K562 (cell line): ENCODE results near the gene DYSF. TPM values are rescaled to one million over a fixed set of nuclear protein-coding genes. Genes with fewer than 3 reads are reported as not detected.

Experiments
- ATF4 ChIP-seq: fragments of 450-650 bp; formaldehyde crosslinking; IDR thresholded peaks from 2 replicates; pipeline ENCODE4 v1.4.0; 2022; ENCODE audit warnings: mild to moderate bottlenecking, moderate library complexity
- BCL6 ChIP-seq: fragments of 250-450 bp; sonication (Bioruptor Pico); IDR thresholded peaks from 2 replicates; pipeline ENCODE4 v1.4.0; 2020
- DMBX1 ChIP-seq: fragments of 250-450 bp; sonication (Bioruptor Pico); IDR thresholded peaks from 2 replicates; pipeline ENCODE4 v1.8.0; 2022; ENCODE audit warnings: inconsistent platforms, mild to moderate bottlenecking, moderate library complexity, borderline replicate concordance
- DPF2 ChIP-seq: fragments of 450-650 bp; IDR thresholded peaks from 2 replicates; pipeline ENCODE4 v1.6.1; 2016
- GABPA ChIP-seq: fragments of 200-800 bp; sonication (Bioruptor generic); conservative IDR thresholded peaks from 2 replicates; pipeline ENCODE4 v1.6.1; 2016; ENCODE audit warnings: low read depth, missing genetic modification characterization, missing compliant biosample characterization
- GTF2A2 ChIP-seq: IDR thresholded peaks from 2 replicates; pipeline ENCODE4 v1.6.1; 2016; ENCODE audit warnings: mild to moderate bottlenecking, missing genetic modification characterization, missing compliant biosample characterization
- MNT ChIP-seq, 2 experiments: fragments of 450-650 bp; conservative IDR thresholded peaks; 2 replicates each; pipeline ENCODE4 v1.6.1; 2017; ENCODE audit warnings: mild to moderate bottlenecking in 2 of 2, moderate library complexity in 2 of 2
- MYC ChIP-seq, 2 experiments: fragments of 250-450 bp in 1 of 2; sonication (Bioruptor Pico) in 1 of 2; IDR thresholded peaks; 2 replicates each; pipeline versions ENCODE4 v1.5.1 to v1.6.1; 2012 to 2021; ENCODE audit warnings: low read depth in 2 of 2, borderline replicate concordance in 1 of 2, improper control_type of control experiment in 1 of 2, low read length in 1 of 2, mild to moderate bottlenecking in 1 of 2, moderate library complexity in 1 of 2
- NCOR1 ChIP-seq: fragments of 450-650 bp; IDR thresholded peaks from 2 replicates; pipeline ENCODE4 v1.6.1; 2016; ENCODE audit warnings: mild to moderate bottlenecking, moderate library complexity
- NFYB ChIP-seq: IDR thresholded peaks from 2 replicates; pipeline ENCODE4 v1.6.1; 2011; ENCODE audit warnings: mild to moderate bottlenecking, moderate library complexity; ENCODE audit not compliant: insufficient read length; ENCODE audit errors: extremely low read depth
- NR2C1 ChIP-seq, 2 experiments: fragments of 450-650 bp; IDR thresholded peaks; 2 replicates each; pipeline ENCODE4 v1.6.1; 2017; ENCODE audit warnings: mild to moderate bottlenecking in 2 of 2, antibody characterized with exemption in 1 of 2, inconsistent platforms in 1 of 2, missing compliant biosample characterization in 1 of 2, missing genetic modification characterization in 1 of 2
- POLR2H ChIP-seq: IDR thresholded peaks from 2 replicates; pipeline ENCODE4 v1.6.1; 2016; ENCODE audit warnings: missing genetic modification characterization, low read depth, mild to moderate bottlenecking, control low read depth, missing compliant biosample characterization, moderate library complexity
- SAFB ChIP-seq: fragments of 200-400 bp; formaldehyde crosslinking; IDR thresholded peaks from 2 replicates; pipeline ENCODE4 v1.6.1; 2017; ENCODE audit warnings: low read depth, low read length, borderline replicate concordance
- SMAD3 ChIP-seq: fragments of 450-650 bp; formaldehyde crosslinking; conservative IDR thresholded peaks from 2 replicates; pipeline ENCODE4 v1.4.0; 2020; ENCODE audit warnings: mild to moderate bottlenecking
- SMAD4 ChIP-seq: fragments of 250-450 bp; sonication (Bioruptor Pico); conservative IDR thresholded peaks from 2 replicates; pipeline ENCODE4 v1.8.0; 2021; ENCODE audit warnings: inconsistent platforms, mild to moderate bottlenecking, moderate library complexity
- SREBF1 ChIP-seq: fragments of 150-350 bp; IDR thresholded peaks from 2 replicates; pipeline ENCODE4 v1.6.1; 2014; ENCODE audit warnings: antibody characterized with exemption, low read depth, low read length, borderline replicate concordance
- TEAD2 ChIP-seq: fragments of 450-650 bp; IDR thresholded peaks from 2 replicates; pipeline ENCODE4 v1.6.1; 2016; ENCODE audit warnings: missing genetic modification characterization, control low read depth, missing compliant biosample characterization
- ZBTB7A ChIP-seq: IDR thresholded peaks from 2 replicates; pipeline ENCODE4 v1.6.1; 2011; ENCODE audit warnings: low read depth, mild to moderate bottlenecking, low read length, moderate library complexity, borderline replicate concordance; ENCODE audit not compliant: control insufficient read depth
- ZKSCAN8 ChIP-seq: fragments of 200-800 bp; sonication (Bioruptor generic); IDR thresholded peaks from 2 replicates; pipeline ENCODE4 v1.6.1; 2016; ENCODE audit warnings: missing genetic modification characterization, missing compliant biosample characterization
- ZNF253 ChIP-seq: fragments of 250-450 bp; sonication (Bioruptor Pico); conservative IDR thresholded peaks from 2 replicates; pipeline ENCODE4 v1.6.1; 2021; ENCODE audit warnings: mild to moderate bottlenecking
- ZNF311 ChIP-seq: fragments of 250-450 bp; sonication (Bioruptor Pico); IDR thresholded peaks from 2 replicates; pipeline ENCODE4 v1.4.0; 2020; ENCODE audit warnings: mild to moderate bottlenecking, moderate library complexity
- ZNF41 ChIP-seq: fragments of 250-450 bp; sonication (Bioruptor Pico); conservative IDR thresholded peaks from 2 replicates; pipeline ENCODE4 v1.4.0; 2020; ENCODE audit warnings: mild to moderate bottlenecking
- ZNF740 ChIP-seq, 3 experiments: fragments of 200-800 bp in 1 of 3; sonication (Bioruptor generic) in 1 of 3; sonication (generic) in 1 of 3; formaldehyde crosslinking in 1 of 3; IDR thresholded peaks; 2 replicates each; pipeline versions ENCODE4 v1.6.1 to v1.8.0; 2016 to 2022; ENCODE audit warnings: mild to moderate bottlenecking in 2 of 3, missing compliant biosample characterization in 2 of 3, missing genetic modification characterization in 2 of 3, missing genetic modification reagents in 1 of 3
- polyA plus RNA-seq, 8 experiments: library from polyadenylated mRNA; depleted of rRNA in 4 of 8; stranded (reverse) in 5 of 8; unstranded in 3 of 8; fragments of >200 nt; fragmentation: Nextera tagmentation in 2 of 8; fragmentation: Illumina TruSeq in 1 of 8; extraction: Ambion mirVana in 2 of 8; extraction: Trizol in 1 of 8; gene quantifications; 2 replicates each; pipeline versions ENCODE4 v1.2.1 to v1.2.3, GENCODE V29; 2011 to 2014; ENCODE audit warnings: inconsistent platforms in 1 of 8, missing spikeins in 1 of 8
- total RNA-seq, 7 experiments: library from RNA; depleted of rRNA in 6 of 7; stranded (reverse); fragments of >200 nt in 6 of 7; fragmentation: Illumina TruSeq in 2 of 7; extraction: Trizol in 2 of 7; gene quantifications; 2 replicates each; pipeline versions ENCODE4 v1.2.1 to v1.2.3, GENCODE V29; 2011 to 2021; ENCODE audit warnings: low replicate concordance in 1 of 7

Gene DYSF
- total and polyA plus RNA-seq, 9 of the 15 experiments (the other 6 are each of a cell fraction or from before 2014, with no cell fraction given): 0.01 to 0.80 (median 0.29) TPM

- no peak for TF ChIP-seq SREBF1
- TF ChIP-seq ZNF41 (CRISPR knock-in tag): 0 out of 2 replicates have a peak, but pooled peaks have one; percentile 23
- peak; percentile 91 for TF ChIP-seq ATF4 (CRISPR knock-in tag)
- TF ChIP-seq TEAD2 (tag): no peak
- peak; percentile 65; the same call in 1 of the 2 replicates for TF ChIP-seq SMAD4 (CRISPR knock-in tag)
- peak; percentile 26; the same call in 1 of the 2 replicates for TF ChIP-seq BCL6 (CRISPR knock-in tag)
- no peak for TF ChIP-seq DPF2
- no peak for TF ChIP-seq NCOR1
- TF ChIP-seq POLR2H: peak; percentile 61
- TF ChIP-seq NFYB: no peak
- TF ChIP-seq ZNF311 (CRISPR knock-in tag): peak; percentile 58
- TF ChIP-seq DMBX1 (CRISPR knock-in tag): peak; percentile 59; the same call in 1 of the 2 replicates
- TF ChIP-seq GABPA (tag): no peak
- no peak for TF ChIP-seq ZBTB7A
- TF ChIP-seq ZNF740 (CRISPR knock-in tag; IDR thresholded peaks at IDR 0.05): no peak
- no peak for TF ChIP-seq ZNF740 (tag; IDR thresholded peaks at IDR 0.05)
- no peak for TF ChIP-seq MYC (IDR thresholded peaks at IDR 0.05; ENCODE audit: low read depth, low read length)
- TF ChIP-seq MYC (CRISPR knock-in tag; IDR thresholded peaks at IDR 0.05; ENCODE audit: borderline replicate concordance, low read depth): no peak
- TF ChIP-seq ZKSCAN8 (CRISPR knock-in tag): no peak
- TF ChIP-seq SAFB: no peak
- TF ChIP-seq NR2C1 (IDR thresholded peaks at IDR 0.05): no peak
- TF ChIP-seq NR2C1 (tag; IDR thresholded peaks at IDR 0.05): 0 out of 2 replicates have a peak, but pooled peaks have one; percentile 31
- 0 out of 2 replicates have a peak, but pooled peaks have one; percentile 52 for TF ChIP-seq GTF2A2
- TF ChIP-seq MNT (conservative IDR thresholded peaks at IDR 0.05): no peak
- 0 out of 2 replicates have a peak, but pooled peaks have one; percentile 2 for TF ChIP-seq SMAD3
- no peak for TF ChIP-seq ZNF253 (CRISPR knock-in tag)
Measured at GRCh38 chr2:71469403-71470398, 16.3 kb downstream of the DYSF start (continued).
